Activated CD8-positive, alpha-beta memory T cell treated with anti-CD3 and anti-CD28 coated beads, Interleukin-2, amount 50 U/mL, for 4 hours (primary cell): ENCODE results near the gene GH1.

Source experiments
- DNase-seq: peaks from one replicate; pipeline ENCODE4 v3.0.0-alpha.2; 2020

GH1 gene

DNA sequence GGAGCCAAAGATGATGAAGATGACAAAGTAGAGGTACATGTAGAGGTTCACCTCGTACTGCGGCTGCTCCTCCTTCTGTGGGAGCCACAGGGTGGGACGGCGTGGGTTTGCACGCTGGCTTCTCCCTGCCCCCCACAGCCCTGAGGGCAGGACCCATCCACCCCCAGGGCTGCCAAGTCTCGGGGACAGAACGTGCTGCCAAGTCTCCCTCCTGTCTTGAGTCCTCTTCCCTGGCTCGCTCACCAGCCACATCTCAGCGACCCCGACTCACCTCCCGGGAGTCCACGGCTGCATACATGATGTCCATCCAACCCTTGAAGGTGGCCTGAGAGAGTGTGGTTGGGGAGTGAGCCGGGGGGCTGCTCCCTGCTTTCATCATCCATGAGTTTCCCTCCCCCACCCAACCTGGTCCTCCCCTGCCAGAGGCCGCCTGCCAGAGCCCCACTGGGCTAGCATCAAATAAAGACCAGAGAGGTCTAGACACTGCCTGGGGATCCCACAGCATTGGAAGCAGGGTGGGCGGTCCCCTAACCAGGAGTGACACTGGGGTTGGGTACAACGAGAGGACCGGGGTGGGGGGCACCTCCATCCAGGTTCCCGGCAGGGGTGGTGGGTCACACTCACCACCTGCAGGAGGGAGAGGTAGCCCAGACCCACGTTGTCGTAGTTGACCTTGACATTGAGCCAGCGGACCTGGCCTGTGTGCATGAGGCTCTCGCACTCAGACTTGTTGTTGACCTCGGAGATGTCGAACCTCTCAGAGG lies 26.3 kb upstream of the GH1 start:
- DNase-seq: no peak

GRCh38 chr17:63943745-63944144 lies 25.1 kb upstream of the GH1 start:
- DNase-seq: no peak

- no peak for DNase-seq
Observed at GRCh38 chr17:63942309-63942985, 23.8 kb upstream of the GH1 start.

GRCh38 chr17:63941751-63942150 lies 23.1 kb upstream of the GH1 start:
- DNase-seq: no peak

DNA sequence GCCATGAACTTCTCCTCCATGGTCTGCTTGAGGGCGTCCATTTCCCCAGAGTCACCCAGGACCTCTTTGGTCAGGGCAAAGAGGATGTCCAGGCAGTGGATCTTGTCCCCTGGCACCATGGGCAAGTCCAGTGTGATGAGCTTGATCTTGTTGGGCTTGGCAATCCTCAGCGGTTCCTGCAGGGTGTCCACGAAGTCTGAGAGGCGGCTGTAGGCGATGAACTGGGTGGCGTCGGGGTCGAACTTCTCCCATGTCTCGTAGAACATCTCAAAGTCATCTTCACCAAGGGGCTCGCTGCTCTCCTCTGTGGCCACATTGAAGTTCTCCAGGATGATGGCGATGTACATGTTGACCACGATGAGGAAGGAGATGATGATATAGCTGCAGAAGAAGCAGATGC lies 22.5 kb upstream of the GH1 start:
- no peak for DNase-seq

DNA sequence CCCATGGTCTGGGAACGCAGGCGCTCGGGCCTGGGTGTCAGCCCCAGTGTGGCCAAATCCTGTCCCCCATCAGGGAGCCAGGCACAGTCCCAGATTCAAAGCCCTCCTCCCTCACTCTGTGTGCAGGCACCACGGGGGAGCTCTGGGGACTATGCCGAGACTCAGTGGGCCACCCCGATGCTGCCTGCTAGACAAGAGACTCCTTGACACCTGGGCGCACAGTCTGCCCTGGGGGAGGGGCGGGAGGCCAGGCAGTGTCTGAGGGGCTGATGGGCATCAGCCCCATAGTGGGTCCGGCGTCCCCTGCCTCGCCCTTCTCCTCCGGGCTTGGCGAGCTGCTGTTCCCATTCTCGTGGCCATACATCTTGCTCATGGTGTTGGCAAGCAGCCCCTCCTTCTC lies 21.9 kb upstream of the GH1 start:
- DNase-seq: no peak

DNA sequence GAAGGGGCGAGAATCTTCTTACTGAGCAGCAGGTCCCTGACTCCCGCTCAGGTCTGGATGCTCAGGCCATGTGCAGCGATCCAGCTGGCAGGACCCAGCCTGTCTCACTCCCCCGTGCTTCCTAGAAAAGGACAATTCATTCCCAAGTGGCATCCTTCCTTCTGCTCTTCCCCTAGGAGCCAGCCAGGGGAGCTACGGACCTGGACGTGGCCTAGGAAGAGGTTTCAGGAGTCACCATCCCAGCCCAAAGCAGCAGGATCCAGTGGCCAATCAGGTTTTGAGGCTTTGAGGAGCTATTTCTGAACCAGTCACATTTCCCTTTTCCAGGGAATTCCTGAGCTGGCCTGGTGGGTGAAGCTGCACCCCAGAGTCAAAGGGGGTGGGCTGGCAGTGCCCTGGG lies 21.2 kb upstream of the GH1 start:
- DNase-seq: no peak

DNA sequence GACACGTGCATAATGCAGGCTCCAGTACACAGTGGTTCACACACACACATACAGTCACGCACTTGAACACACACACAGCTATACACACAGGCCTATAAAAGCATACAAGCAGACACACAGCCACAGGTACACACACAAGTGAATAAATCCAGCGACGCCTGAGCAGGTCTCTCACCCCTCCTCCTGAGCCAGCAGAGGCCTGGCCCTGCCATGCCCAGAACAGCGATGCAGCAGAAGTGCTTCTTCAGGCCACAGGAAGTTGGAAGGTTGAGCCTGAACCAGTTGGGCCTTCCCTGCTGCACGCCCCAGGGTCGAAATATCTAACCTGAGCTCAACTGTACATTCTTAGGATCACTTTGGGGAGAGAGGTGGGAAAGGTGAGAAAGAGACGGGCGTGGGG lies 20.8 kb upstream of the GH1 start:
- DNase-seq: no peak

GRCh38 chr17:63937920-63938319 lies 19.3 kb upstream of the GH1 start:
- DNase-seq: no peak

- DNase-seq: no peak
Observed at GRCh38 chr17:63937319-63937718, 18.7 kb upstream of the GH1 start.

GRCh38 chr17:63934183-63935112 lies 15.8 kb upstream of the GH1 start:
- no peak for DNase-seq

DNA sequence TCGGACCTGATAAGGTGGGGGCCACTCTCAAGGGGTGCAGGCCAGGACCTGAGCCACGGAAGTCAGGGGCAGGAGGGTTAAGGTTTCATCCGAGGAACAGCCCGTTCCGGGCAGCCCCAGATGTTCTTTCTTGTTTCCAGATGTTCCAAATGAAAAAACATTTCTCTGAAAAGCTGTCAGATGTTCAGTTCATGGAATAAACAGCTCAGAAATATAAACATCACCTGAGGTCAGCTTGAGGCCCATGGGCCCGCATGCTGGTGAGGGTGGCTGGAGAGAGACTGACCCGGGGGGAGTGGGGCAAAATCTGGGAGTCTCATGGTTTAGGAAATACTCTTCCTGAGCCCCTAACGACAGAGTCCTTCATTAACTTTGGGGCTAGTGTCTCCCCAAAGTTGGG lies 15.0 kb upstream of the GH1 start:
- DNase-seq: no peak

DNA sequence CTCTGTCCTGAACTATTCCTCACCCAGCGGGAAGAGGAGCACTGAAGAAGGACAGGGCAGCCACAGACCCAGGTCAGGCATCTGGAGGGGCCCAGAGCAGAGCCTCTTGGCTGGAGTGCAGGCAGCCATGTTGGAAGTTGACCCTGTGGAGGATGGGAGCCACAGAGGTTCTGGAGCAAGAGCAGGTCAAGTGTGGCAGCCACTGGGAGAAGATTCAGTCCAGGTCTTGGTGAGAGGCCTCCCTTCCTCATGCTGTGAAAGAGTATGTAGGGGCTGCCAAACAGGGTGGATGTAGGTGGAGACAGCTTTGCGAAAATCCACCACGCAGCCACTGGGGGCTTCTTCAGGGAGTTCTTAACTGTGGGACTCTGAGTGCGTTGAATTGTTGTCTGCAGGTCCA lies 14.1 kb upstream of the GH1 start:
- no peak for DNase-seq

- no peak for DNase-seq
Observed at GRCh38 chr17:63931981-63932561, 13.4 kb upstream of the GH1 start, which contains the start of gene CD79B. CD79B (minus strand) TSS chr17:63932331; CDS start chr17:63932261, 70 bp downstream.

DNA sequence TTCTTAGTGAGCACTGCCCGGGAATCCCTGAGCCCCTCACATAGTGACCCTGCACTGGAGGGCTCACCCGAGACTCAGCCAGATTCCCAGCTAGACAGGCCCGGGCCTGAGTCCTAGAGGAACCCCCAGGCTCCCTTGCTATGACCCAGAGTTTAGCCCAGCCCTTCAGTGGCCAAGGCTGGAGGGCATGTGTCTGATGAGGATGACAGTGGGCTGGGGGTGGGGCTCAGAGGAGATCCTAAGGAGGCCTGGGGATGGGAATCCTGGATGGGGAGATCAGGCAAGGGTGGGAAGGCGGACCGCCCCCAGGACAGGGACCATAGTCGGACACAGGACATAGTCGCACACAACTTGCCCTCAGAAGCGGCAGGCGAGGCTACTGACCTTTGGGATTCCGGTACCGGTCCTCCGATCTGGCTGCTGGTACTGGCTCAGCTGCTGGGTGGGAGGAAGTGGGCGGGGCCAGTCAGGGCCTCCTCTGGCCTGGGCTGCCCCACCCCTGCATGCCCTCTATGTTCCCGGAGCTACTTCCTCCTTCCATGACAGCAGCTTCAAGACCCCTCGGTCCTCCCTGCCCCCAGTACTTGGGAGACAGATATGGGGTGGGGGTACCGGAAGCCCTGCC lies 12.4 kb upstream of the GH1 start:
- peak; percentile 59 for DNase-seq

DNA sequence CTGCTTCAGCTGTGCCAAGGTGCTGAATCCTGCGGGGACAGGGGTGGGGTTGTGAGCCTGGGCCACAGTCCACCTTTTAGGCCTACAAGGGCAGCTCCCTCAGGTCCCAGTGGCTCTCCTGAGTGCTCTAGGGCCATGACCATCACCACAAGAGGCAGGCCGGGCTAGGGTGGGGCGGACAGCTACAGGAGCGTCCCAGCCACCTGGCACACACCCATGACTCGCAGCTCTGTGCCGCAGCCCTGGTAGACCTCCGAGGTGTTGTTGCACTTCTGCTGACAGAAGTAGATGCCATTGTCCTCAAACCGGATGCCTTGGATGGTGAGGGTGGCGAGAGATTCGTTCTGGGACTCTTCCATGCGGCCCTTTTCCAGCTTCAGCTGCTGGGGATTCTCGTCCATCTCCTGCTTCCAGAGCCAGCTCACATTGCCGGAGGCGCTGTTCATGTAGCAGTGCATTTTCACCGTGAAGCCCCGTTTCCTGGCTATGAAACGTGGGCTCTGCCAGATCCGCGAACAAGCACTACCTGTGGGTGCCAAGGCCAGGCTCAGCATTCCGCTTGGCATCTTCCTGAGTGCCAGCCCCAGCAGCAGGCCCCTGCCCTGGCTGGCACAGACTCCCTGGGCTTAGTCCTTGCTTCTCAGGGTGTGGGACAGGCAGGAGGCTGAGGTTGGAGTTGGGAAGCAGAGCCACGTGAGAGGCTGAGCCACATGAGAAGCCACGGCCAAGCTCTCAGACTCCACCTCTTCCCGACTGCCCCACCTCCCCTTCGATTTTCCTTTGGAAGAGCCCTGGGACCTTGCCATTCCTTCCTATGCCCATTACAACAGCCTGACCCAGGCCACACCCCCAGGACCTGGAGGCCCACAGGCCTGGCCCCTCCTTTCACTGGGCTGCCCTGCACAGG lies 11.5 kb upstream of the GH1 start:
- no peak for DNase-seq

GRCh38 chr17:63928966-63929695 lies 10.5 kb upstream of the GH1 start:
- no peak for DNase-seq

DNA sequence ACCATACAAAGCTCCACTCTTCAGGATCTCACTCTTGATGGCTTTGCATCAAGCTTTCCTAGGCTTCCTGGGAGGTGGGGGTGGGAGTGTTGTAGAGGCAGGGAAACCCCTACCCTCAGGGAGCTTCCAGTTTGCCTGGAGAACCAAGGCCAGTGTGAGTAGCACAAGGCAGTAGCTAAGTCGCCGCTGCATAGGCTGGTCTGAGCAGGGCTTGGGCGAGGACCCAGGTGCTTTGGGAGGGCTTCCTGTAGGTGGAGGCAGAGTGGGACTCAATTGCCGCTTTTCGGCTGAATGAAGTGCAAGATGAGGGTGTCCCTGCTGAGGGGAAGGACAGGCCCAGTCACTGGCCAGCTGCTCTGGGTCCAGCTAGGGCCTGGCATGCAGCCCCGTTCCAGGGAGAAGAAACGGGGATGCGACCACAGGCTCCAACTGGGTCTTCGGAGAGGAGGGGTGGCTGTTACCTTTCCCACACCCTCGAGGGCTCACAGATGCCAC lies 9.6 kb upstream of the GH1 start:
- no peak for DNase-seq

GRCh38 chr17:63927464-63928171 lies 9.0 kb upstream of the GH1 start:
- DNase-seq: no peak

GRCh38 chr17:63926164-63926563 lies 7.5 kb upstream of the GH1 start:
- no peak for DNase-seq
